Measurements from ENCODE around the gene RNF224. TPM values are rescaled to one million over a fixed set of nuclear protein-coding genes. Genes with fewer than 3 reads are reported as not detected.
"Not testable (repeated sequence)": the region's sequence is repeated elsewhere in the genome, so short reads cannot be mapped to it uniquely, and the experiment has no call there.

RNF224 gene
- total RNA-seq, 2 donors from 2014 or later: not detected

DNA sequence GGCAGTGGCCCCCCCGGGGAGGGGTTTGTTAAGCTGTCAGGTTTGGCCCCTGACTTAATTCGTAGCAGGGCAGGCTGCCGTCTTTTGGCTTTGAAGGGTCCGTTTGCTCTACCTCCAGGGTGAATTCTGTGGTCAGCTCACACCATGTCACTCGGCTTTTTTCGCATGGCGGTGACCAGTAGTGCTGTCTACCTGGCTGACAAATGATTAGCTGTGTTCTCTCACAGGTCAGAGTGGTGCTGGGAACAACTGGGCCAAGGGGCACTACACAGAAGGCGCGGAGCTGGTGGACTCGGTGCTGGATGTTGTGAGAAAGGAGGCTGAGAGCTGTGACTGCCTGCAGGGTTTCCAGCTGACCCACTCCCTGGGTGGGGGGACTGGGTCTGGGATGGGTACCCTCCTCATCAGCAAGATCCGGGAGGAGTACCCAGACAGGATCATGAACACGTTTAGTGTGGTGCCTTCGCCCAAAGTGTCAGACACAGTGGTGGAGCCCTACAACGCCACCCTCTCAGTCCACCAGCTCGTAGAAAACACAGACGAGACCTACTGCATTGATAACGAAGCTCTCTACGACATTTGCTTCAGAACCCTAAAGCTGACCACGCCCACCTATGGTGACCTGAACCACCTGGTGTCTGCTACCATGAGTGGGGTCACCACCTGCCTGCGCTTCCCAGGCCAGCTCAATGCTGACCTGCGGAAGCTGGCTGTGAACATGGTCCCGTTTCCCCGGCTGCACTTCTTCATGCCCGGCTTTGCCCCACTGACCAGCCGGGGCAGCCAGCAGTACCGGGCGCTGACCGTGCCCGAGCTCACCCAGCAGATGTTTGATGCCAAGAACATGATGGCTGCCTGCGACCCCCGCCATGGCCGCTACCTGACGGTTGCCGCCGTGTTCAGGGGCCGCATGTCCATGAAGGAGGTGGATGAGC is 15.2 kb downstream of the RNF224 start:
- DNase-seq (no peak), ATAC-seq (no peak)
- intact Hi-C loops (cut with DNase I, micrococcal nuclease): no loop called here

DNA sequence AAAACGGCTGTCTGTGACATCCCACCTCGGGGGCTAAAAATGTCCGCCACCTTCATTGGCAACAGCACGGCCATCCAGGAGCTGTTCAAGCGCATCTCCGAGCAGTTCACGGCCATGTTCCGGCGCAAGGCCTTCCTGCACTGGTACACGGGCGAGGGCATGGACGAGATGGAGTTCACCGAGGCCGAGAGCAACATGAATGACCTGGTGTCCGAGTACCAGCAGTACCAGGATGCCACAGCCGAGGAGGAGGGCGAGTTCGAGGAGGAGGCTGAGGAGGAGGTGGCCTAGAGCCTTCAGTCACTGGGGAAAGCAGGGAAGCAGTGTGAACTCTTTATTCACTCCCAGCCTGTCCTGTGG is 15.9 kb downstream of the RNF224 start:
- DNase-seq; intact Hi-C loops (cut with DNase I, micrococcal nuclease); ATAC-seq: not testable (repeated sequence)

DNA sequence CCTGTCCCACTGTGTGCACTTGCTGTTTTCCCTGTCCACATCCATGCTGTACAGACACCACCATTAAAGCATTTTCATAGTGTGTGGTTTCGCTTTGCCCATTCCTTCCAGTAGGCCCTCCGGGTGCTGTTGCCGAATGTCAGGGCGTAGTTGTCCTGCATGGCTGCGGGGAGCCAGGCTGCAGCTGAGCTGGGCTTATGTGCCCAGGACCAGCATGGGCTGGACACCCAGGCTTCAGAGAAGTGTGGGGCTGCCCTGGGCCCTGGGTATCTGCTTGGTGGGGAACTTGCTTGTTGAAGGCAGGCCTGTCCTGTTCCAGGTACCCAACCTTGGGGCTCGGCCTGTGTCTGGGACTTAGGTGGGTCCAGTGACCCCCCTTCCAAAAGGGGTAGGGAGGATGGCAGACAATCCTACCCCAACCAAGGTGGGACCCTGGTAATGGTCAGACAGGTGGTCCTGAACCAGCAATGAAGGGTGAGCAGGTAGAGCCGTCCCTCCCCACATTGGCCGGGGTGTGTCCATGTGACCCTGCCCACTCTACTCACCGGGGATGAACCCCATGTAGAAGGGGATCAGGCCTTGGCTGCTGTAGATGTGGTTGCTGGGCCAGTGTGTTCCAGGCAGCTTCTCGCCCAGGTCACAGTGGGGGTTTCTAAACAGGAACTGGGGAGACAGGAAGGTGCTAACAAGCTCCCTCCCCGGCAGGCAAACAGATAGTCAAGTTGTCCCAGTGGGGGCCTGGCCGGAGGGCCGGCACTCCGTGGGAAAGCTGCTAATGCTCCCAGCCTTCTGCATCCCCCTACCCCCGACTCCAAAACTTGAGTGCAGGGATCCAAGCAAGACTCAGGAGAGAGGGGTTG is 16.6 kb downstream of the RNF224 start:
- ATAC-seq (no peak), DNase-seq (no peak)
- intact Hi-C loops (cut with DNase I, micrococcal nuclease): no loop called here

DNA sequence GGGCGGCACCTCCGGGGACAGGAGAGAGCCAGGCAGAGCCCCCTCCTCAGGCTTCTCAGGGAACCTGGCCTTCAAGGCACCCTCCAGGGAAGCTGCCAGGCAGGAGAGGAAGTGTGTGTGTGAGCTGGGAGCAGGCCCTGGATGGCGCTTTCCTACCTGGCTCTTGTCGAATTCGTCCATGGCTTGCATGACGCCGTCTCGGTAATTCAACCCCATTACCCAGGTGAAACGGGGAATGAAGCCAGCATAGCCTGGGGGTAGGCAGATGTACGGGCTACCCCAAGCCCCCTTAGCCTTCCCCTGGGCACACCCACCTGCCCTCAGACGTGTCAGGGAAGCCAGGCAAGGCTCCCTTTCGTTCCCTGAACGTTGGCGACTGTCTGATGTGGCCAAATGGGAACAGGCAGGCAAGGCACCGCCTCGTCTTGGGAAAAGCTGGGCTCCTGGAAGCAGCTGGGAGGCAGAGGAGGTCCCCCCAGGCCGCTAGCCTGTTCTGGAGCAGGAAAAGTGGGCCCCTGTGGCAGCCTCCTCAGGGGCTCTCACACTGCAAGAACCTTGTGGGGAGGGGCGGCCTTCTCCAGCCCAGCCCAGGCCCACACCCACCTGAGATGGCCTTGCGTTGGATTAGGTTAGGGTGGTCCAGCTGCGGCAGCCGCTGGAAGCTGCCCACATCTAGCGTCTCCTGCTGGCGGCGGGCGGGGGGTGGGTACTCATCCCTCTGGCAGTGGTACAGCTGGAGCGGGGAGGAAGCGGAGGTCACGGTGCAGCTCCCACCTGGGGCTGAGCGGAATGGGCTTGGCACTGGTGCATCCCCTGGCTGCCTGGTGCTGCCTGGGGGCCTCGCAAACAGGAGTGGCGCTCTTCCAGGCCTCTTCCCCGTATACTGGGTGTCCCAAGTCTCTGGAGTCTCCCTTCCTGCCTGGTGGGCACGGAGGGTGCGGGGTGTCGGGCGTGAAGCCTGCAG is 17.5 kb downstream of the RNF224 start:
- no peak for ATAC-seq
- intact Hi-C loops (cut with DNase I, micrococcal nuclease): no loop called here
- no peak for DNase-seq

DNA sequence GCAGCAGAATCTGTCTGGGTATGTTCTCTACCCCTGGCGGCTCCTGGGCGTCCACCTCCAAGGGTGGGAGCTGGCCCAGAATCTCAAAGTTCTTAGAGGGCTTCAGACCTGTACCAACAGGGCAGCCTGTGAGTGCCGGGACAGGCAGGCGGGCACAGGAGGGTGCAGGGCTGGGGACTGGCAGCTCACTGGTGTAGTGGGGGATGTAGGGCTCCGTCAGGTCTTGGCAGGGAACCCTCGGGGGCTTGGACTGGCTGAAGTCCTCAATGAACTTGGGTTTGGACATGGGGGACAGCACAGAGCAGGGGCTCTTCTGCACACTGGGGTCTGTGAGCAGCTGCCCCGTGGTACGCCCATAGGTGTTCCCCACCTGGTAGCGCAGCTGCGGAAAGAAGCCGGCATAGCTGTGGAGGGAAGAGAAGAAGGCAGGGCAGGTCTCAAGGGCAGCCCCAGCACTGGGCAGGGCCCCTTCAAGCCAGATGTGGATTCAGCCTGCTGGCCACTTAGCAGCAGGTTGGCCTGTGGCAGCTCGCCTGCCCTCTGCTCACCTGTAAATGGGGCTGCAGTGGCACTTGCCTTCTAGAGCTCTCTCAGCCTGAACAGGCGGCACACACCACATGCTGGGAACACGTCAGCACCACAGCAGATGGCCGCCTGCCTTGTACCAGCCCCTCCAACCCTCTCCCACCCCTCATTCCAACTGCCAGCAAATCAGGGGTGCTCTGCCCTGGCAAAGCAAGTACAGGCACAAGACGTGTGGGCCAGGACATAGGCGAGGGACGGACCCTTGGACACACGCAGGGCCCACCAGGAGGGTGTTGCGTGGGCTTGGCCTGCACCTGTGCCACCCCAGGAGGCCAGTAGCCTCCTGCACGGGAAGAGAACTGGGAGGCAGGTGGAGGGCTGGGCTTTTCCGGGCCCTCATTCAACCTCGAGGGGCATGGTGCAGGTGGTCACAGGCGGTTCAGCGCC is 18.4 kb downstream of the RNF224 start:
- no peak for ATAC-seq
- intact Hi-C loops (cut with DNase I, micrococcal nuclease): no loop called here
- no peak for DNase-seq

DNA sequence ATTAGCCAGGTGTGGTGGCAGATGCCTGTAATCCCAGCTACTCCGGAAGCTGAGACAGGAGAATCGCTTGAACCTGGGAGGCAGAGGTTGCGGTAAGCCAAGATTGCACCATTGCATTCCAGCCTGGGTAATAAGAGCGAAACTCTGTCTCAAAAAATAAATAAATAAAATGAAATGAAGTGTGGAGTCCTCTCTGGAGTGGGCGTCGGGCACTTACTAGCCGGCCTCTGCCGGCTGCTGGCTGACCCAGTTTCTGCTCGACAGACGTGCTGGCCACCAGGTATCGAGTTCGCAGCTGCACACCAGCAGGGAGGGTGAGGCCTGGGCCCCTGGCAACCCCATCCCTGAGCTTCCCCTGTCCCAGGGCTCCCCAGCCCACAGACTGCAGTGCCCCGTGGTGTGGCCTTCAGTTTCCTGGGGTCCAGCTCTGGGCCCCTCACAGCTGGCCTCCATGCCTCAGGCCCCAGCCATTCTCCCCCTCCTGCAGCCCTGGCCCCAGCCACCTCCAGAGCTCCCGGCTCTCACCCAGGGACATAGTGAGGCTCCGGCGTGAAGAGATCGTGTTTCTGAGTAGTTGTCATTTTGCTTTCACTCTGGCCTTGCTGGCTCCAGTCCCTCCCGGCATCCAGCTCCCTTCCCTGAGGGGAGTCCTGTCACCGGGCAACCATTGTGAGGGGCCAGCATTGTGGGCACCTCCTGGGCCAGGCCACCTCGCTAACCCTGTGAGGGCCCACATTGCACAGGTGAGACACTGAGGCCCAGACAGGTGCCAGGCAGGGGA is 20.0 kb downstream of the RNF224 start:
- intact Hi-C loops (cut with DNase I, micrococcal nuclease): no loop called here
- ATAC-seq (no peak), DNase-seq (no peak)

DNA sequence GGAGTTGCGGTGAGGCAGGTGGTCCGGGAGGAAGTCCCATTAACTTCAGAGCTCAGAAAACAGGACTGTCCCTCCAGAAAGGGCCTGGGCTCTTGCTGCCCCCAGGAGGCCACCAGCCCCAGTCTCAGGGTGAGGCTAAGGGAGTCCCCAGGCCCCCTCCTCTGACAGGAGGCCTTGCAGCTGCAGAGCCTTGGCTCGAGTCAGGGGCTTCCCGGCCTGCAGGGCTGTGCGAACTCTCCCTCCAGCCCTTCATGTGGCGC is 20.5 kb downstream of the RNF224 start:
- no peak for ATAC-seq
- intact Hi-C loops (cut with DNase I, micrococcal nuclease): no loop called here
- DNase-seq: no peak

DNA sequence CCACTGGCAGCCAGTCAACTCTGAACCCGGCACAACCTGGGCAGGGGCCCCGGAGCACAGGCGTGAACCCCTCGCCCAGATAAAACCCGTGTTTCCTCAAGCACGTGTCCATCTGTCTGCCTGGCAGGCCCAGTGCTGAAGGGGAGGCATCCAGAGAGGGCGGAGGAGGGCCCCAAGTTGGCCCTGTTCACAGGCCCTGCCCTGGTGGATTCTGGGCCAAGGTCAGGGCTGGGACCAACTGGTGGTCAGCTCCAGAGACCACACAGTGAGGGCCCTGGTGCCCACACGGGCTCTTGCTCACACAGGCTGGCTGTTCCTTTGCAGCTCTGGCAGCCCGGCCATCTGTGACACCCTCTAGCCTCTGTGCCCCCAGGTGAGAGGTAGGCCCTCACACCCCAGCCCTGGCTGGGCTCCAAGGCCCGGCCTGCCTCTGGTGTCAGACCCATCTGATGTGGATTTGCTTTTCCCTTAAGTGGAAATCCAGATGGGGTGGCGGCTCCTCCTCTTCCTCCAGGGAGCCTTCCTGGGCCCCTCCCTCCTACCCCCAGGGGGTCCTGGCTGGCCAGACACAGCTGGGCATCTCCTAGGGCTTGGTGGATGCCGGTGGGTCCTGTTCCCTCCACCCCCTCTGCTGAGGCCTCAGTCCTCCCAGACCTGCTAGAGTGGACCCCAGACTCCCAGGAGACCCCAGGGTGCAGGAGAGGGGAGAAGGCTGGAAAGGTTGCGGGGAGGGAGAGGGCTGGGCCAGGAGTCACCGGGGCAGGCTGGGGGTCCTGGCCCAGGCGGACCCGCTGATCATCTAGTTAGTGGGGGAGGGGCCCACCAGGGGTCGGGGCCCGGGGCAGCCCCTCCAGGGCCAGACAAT is 23.3 kb downstream of the RNF224 start:
- DNase-seq: no peak
- intact Hi-C loops (cut with DNase I, micrococcal nuclease): no loop called here
- ATAC-seq: no peak

DNA sequence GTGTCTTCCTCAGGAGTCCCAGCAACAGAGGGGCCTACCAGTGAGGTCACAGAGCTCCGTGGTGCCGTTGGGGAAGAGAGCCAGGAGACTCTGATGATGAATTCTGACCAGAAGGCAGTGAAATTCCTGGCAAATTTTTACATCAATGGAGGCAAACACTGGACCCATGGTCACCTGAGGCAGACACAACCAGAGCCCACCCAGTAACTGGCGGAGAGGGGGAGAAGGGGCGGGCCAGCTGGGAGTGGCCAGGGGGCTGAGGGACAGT is 23.8 kb downstream of the RNF224 start, which contains the start of gene STPG3:
STPG3 (plus strand) TSS at position 93 of the 268 bp plus-strand sequence; CDS start at position 94, 1 bp downstream.
- ATAC-seq (no peak), DNase-seq (no peak)
- intact Hi-C loops (cut with DNase I, micrococcal nuclease): no loop called here

DNA sequence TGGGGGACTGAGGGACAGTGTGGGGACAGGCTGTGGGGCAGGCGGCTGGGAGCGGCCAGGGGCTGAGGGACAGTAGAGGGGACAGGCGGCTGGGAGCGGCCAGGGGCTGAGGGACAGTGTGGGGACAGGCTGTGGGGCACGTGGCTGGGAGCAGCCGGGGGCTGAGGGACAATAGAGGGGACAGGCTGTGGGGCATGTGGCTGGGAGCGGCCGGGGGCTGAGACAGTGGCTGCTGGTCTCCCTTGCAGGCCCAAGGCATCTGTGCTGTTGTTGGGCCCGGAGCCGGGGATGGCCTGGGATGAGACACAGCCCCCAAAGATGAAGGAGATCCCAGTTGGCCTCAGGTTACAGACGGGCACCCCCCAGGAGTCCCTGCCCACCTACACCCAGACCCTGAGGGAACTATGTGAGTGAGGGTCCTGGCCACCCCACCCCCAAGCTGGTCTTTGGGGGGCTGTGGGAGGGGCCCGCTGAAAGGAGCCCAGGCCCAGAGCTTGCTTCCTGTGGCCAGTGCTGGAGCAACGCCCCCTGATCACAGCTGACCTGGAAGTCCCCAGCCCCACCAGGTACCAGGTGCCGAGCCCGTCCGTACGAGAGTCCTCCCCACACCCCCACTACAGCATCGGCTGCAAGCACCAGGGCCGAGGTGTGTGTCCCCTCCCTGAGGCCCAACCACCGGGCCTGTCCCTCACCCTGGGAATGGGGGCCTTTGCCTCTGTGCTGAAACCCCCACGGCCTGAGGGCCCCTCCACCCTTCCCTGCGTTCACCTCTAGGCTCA is 24.4 kb downstream of the RNF224 start:
- ATAC-seq: no peak
- DNase-seq: no peak
- intact Hi-C loops (cut with DNase I, micrococcal nuclease): no loop called here

DNA sequence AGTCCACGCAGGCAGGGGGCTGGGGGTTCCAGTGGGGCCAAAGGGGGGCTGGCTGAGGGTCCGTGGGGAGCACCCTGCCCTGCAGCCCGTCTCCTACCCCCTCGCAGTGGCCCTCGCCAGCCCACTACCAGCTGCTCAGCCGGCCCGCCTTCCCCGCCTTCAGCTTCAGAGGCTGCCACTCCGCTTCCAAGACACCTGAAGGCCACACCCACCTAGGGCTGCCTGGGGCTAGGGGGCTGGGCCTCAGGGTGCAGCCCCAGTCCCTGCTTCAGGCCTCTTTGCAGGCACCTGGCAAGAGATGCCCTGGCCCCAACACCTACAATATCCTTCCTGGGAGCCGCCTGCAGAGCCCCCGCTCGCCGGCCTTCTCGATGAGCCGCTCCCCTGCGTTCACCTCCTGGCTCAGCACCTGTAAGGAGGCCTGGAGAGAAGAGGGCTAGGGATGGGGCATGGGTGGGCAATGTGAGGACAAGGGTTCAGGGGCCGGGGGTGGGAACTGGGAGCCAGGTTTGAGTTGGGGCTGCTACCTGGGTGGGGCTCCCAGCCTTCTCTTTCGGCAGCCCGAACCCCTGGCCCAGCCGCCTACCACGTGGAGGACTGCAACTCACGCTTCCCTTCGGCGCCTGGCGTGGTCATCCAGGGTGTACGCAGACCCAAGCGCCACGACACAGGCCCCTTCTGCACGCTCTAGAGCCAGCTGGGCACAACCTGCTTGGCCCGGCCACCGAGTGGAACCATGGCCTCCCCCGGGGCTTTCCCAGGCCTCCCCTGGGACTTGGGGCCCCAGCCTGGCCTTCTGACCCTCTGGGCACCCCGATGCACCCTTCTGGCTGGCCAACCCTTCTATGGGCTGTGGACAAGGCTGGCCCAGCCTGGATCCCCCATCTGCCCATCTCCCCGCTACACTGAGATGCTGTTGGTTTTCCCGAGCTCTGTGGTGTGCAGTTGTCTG is 25.5 kb downstream of the RNF224 start:
- intact Hi-C loops (cut with DNase I, micrococcal nuclease): no loop called here
- peak; percentile 36 for ATAC-seq
- peak in 1 of 2 donors; percentile 52 for DNase-seq

DNA sequence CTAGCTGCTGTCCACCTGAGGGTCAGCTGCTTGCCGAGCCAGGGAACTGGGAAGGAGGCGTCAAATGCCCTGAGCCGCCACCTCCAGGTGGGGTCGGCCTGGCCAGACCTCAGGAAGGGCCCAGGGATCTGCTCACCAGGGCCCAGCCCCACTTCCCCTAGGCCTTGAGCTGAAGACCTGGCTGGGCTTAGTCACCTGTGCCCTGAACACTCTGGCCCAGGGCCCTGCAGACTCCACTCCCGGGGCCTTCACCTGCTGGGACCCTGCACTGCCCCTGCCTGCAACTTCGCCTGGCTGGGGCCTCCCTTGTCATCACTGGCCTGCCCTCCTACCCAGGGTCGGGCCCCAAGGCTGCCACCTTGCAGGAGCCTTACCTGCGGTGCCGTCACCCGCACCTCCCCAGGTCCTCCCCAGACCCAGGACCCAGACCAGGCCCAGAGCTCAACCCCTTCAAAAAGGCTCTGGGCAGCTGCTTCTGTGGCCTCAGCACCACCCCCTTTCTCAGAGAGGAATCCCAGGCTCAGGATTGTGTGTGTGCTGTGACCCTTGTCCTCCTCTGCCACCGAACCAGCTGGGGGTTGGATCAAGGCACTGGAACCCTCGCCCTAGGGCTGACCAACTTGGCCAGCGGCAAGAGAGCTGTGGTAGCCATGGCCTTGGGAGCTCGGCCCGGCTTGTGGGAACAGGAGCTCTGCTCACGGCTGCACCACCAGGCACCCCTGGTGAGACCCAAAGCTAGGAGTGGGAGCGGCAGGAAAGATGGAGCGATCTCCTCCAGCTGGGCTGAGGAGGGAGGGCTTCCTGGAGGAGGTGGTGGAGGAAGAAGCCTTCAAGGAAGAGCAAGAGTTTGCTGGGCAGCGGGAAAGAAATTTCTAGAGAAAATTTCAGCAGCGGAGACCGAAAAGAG is 26.7 kb downstream of the RNF224 start:
- intact Hi-C loops (cut with DNase I, micrococcal nuclease): no loop called here
- no peak for DNase-seq
- ATAC-seq: peak; percentile 49

DNA sequence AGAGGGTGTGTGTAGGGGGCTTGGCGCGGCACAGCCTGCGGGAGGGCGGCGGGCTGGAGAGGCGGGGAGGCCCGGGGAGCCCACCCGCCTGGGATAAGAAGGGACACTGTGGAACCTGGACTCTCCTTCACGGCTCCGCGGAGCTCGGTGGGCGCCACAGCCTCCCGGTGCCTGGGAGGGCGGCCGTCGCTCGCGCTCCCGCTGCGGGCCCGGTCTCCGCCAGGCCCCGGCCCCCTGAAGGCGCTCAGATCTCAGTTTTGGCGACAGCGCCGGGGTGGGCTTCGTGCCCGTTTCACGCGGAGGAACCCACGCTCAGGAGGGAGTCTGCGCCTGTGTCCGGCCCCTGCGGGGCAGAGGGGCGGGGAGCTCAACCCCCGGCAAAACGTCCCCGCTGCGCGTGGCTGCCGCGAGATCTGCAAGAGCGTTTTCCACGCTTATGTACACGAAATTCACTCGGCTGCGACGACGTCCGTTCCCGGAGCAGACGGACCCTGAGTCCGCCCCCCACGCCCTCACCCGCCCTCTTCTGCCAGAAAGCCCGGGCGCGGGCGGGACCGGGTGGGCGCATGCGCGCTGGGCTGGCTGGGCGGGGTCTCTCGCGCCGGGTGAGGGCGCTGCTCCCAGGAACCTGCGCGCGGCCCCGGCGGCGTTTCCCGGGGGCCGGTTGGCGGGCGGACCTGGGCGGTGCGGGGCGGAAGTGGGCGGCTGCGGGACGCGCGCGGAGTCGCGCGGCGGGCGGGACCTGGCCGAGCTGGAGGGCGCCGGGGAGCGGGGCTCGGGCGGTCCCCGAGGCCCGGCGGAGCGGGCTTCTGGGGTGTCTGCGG is 27.5 kb downstream of the RNF224 start, which contains the start of gene NELFB:
NELFB (plus strand) TSS at position 704 of the 824 bp plus-strand sequence.
- DNase-seq (peak; percentile 90 to 96), ATAC-seq (peak; percentile 84)
- intact Hi-C loops (cut with DNase I, micrococcal nuclease): no loop called here
